ENCODE data around the gene PLEKHN1.

PLEKHN1 gene

GRCh38 chr1:932173-932510 is 34.1 kb upstream of the PLEKHN1 start (continued):
- TF ChIP-seq ZNF157 (tag by site-specific recombination; IDR thresholded peaks at IDR 0.05) (no peak), OVOL3 (tag by site-specific recombination; IDR thresholded peaks at IDR 0.05) (no peak), ZNF266 (tag by site-specific recombination; IDR thresholded peaks at IDR 0.05; ENCODE audit: low read depth) (no peak), ZNF600 (tag by site-specific recombination; IDR thresholded peaks at IDR 0.05) (no peak), ZBTB8A (tag by site-specific recombination; IDR thresholded peaks at IDR 0.05) (peak; percentile 63), ZNF776 (tag by site-specific recombination; IDR thresholded peaks at IDR 0.05; ENCODE audit: borderline replicate concordance) (no peak), ZFP3 (tag by site-specific recombination; IDR thresholded peaks at IDR 0.05; ENCODE audit: low read depth) (no peak), ZNF521 (tag by site-specific recombination; IDR thresholded peaks at IDR 0.05) (no peak), ZNF132 (tag by site-specific recombination; IDR thresholded peaks at IDR 0.05; ENCODE audit: borderline replicate concordance) (no peak), ZBTB21 (tag by site-specific recombination; IDR thresholded peaks at IDR 0.05) (no peak), PATZ1 (tag by site-specific recombination; IDR thresholded peaks at IDR 0.05) (peak; percentile 13; the same call in 1 of the 2 replicates), ZNF114 (tag by site-specific recombination; IDR thresholded peaks at IDR 0.05) (no peak), ZNF777 (tag by site-specific recombination; IDR thresholded peaks at IDR 0.05; ENCODE audit: borderline replicate concordance) (no peak), ZNF140 (tag by site-specific recombination; IDR thresholded peaks at IDR 0.05) (no peak), ZNF510 (tag by site-specific recombination; IDR thresholded peaks at IDR 0.05; ENCODE audit: insufficient replicate concordance) (no peak), ZNF530 (tag by site-specific recombination; IDR thresholded peaks at IDR 0.05; ENCODE audit: low read depth) (no peak), ZSCAN16 (tag by site-specific recombination; IDR thresholded peaks at IDR 0.05) (no peak)
- TF ChIP-seq, protein P1, sequence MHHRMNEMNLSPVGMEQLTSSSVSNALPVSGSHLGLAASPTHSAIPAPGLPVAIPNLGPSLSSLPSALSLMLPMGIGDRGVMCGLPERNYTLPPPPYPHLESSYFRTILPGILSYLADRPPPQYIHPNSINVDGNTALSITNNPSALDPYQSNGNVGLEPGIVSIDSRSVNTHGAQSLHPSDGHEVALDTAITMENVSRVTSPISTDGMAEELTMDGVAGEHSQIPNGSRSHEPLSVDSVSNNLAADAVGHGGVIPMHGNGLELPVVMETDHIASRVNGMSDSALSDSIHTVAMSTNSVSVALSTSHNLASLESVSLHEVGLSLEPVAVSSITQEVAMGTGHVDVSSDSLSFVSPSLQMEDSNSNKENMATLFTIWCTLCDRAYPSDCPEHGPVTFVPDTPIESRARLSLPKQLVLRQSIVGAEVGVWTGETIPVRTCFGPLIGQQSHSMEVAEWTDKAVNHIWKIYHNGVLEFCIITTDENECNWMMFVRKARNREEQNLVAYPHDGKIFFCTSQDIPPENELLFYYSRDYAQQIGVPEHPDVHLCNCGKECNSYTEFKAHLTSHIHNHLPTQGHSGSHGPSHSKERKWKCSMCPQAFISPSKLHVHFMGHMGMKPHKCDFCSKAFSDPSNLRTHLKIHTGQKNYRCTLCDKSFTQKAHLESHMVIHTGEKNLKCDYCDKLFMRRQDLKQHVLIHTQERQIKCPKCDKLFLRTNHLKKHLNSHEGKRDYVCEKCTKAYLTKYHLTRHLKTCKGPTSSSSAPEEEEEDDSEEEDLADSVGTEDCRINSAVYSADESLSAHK (tag by site-specific recombination; IDR thresholded peaks at IDR 0.05), result 0 out of 2 replicates have a peak, but pooled peaks have one; percentile 11

DNA sequence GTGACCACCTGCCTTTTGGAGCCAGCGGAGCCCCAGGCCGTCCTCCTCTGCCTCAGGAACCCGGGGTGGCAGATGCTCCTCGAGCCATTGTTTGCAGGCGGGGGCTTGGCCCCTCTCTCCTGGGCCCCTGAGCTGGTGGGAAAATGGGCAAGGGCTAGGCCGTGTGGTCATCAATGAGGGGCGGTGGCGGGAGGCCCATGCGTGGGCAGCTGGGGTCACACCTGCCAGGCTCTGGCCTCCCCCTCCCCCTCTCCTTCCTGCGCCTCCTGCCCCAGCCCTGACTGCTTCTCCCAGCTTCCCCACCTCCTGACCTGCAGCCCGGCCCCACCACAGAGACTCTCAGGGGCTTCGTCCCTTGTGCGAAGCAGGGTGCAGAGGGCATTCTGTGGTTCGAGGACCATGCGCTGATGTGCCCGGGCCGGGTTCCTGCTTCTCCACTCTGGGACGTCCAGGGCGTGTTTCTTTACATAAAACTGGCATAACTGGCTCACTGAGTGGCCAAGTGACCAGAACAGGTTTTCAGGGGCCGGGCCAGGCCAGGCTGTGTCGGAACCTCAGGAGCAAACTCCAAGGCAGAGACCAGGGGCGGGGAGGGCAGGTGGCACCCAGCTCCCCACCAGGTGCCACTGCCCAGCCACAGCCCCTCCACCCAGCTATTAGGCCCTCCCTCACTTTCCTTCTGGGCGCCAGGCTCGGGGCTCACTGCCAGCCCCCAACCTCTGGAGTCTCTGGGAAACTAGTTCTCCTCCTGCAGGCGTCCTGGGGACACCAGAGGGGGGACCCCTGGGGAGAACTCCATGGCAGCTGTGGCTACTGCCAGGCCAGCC is 33.3 kb upstream of the PLEKHN1 start:
- peak overlapping the region; percentile 82; the same call in 1 of the 2 replicates for H3K27ac ChIP-seq (ENCODE audit: extremely low read depth, low read depth, low read length)
- peaks cover 0 to 49% of the 10 kb centered on the region in 2 experiments; a peak in 1 of 3 replicates for H3K36me3 ChIP-seq (ENCODE audit: control insufficient read depth in 2 of 2, insufficient read depth in 1 of 2, low read length in 2 of 2)
- POLR2A ChIA-PET, result interaction anchor here (0.6 to 6.5 kb wide), 4 partner anchors 9 to 41 kb away, joined by 3 to 111 read pairs (median 6); no protein-coding TSS in a partner anchor
- H3K4me3 ChIP-seq (ENCODE audit: low read depth, low read length), result no peak overlapping the region
- peaks cover 30% of the 10 kb centered on the region for H3K4me1 ChIP-seq (ENCODE audit: control insufficient read depth, insufficient read depth, low read length)
- CTCF ChIA-PET, result interaction anchor here (0.9 to 1.4 kb wide), 3 partner anchors 10 to 69 kb away, joined by 3 to 6 read pairs (median 5); no protein-coding TSS in a partner anchor
- H3K9me3 ChIP-seq (ENCODE audit: control insufficient read depth, insufficient read depth, low read depth, low read length), result no peaks in the 10 kb centered on the region
- TF ChIP-seq SETDB1 (IDR thresholded peaks at IDR 0.05; ENCODE audit: insufficient read length, low read length), result no peak
- TF ChIP-seq ZNF660 (tag by site-specific recombination; IDR thresholded peaks at IDR 0.05), result no peak
- no peak for TF ChIP-seq ZNF560 (tag by site-specific recombination; IDR thresholded peaks at IDR 0.05; ENCODE audit: borderline replicate concordance)
- no peak for TF ChIP-seq ZNF621 (tag by site-specific recombination; IDR thresholded peaks at IDR 0.05)
- TF ChIP-seq, protein P2, sequence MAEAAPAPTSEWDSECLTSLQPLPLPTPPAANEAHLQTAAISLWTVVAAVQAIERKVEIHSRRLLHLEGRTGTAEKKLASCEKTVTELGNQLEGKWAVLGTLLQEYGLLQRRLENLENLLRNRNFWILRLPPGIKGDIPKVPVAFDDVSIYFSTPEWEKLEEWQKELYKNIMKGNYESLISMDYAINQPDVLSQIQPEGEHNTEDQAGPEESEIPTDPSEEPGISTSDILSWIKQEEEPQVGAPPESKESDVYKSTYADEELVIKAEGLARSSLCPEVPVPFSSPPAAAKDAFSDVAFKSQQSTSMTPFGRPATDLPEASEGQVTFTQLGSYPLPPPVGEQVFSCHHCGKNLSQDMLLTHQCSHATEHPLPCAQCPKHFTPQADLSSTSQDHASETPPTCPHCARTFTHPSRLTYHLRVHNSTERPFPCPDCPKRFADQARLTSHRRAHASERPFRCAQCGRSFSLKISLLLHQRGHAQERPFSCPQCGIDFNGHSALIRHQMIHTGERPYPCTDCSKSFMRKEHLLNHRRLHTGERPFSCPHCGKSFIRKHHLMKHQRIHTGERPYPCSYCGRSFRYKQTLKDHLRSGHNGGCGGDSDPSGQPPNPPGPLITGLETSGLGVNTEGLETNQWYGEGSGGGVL (tag by site-specific recombination; IDR thresholded peaks at IDR 0.05), result no peak
- no peak for TF ChIP-seq ZNF664 (tag by site-specific recombination; IDR thresholded peaks at IDR 0.05)
- TF ChIP-seq FEZF1 (tag by site-specific recombination; IDR thresholded peaks at IDR 0.05), result no peak
- TF ChIP-seq ZNF501 (tag by site-specific recombination; IDR thresholded peaks at IDR 0.05), result no peak
- no peak for TF ChIP-seq ZNF223 (tag by site-specific recombination; IDR thresholded peaks at IDR 0.05)
- TF ChIP-seq ZNF302 (tag by site-specific recombination; IDR thresholded peaks at IDR 0.05; ENCODE audit: low read depth), result no peak
- TF ChIP-seq, protein P3, sequence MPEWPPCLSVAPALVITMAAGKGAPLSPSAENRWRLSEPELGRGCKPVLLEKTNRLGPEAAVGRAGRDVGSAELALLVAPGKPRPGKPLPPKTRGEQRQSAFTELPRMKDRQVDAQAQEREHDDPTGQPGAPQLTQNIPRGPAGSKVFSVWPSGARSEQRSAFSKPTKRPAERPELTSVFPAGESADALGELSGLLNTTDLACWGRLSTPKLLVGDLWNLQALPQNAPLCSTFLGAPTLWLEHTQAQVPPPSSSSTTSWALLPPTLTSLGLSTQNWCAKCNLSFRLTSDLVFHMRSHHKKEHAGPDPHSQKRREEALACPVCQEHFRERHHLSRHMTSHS (tag by site-specific recombination; IDR thresholded peaks at IDR 0.05), result no peak

Data from HEK293 (cell line).